Astrocyte (in vitro differentiated cells and primary cell): Measurements from ENCODE around the gene RRP12.

Source experiments
- EZH2 ChIP-seq: IDR thresholded peaks from 2 replicates; pipeline ENCODE4 v1.6.1; 2012; ENCODE audit warnings: mild to moderate bottlenecking, low read length, inconsistent platforms; ENCODE audit not compliant: insufficient read depth
- TF ChIP-seq, protein P1 (sequence below): IDR thresholded peaks from 2 replicates; pipeline ENCODE4 v1.5.1; 2011; ENCODE audit warnings: low read depth, mild to moderate bottlenecking, inconsistent platforms, low read length, moderate library complexity; ENCODE audit not compliant: insufficient read depth

- TF ChIP-seq, protein P1, sequence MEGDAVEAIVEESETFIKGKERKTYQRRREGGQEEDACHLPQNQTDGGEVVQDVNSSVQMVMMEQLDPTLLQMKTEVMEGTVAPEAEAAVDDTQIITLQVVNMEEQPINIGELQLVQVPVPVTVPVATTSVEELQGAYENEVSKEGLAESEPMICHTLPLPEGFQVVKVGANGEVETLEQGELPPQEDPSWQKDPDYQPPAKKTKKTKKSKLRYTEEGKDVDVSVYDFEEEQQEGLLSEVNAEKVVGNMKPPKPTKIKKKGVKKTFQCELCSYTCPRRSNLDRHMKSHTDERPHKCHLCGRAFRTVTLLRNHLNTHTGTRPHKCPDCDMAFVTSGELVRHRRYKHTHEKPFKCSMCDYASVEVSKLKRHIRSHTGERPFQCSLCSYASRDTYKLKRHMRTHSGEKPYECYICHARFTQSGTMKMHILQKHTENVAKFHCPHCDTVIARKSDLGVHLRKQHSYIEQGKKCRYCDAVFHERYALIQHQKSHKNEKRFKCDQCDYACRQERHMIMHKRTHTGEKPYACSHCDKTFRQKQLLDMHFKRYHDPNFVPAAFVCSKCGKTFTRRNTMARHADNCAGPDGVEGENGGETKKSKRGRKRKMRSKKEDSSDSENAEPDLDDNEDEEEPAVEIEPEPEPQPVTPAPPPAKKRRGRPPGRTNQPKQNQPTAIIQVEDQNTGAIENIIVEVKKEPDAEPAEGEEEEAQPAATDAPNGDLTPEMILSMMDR: no peak
- TF ChIP-seq EZH2: no peak
Measured at GRCh38 chr10:97426776-97427570, 25.8 kb upstream of the RRP12 start.
